Gastrocnemius medialis (tissue), 4 donors: ENCODE results near the gene LAP3. TPM values are rescaled to one million over a fixed set of nuclear protein-coding genes. Genes with fewer than 3 reads are reported as not detected.

ENCODE experiments used
- ATAC-seq, 2 donors: fragments of 150-250 bp; one replicate each; pipeline ENCODE4 v1.9.1; 2016
- DNase-seq, 2 donors: peaks; one replicate each; pipeline ENCODE4 v3.0.0-alpha.2; 2019
- H3K27ac ChIP-seq, 4 donors: fragments of 200-600 bp; sonication (generic); 1 replicate in 1 of 4; 2 replicates in 3 of 4; pipeline ENCODE4 v1.5.1; 2016 to 2018; ENCODE audit warnings: mild to moderate bottlenecking in 2 of 4, moderate library complexity in 1 of 4
- H3K27me3 ChIP-seq, 3 donors: fragments of 200-600 bp; sonication (generic) in 2 of 3; 1 replicate in 1 of 3; 2 replicates in 2 of 3; pipeline versions ENCODE4 v1.5.1 to v1.6.0; 2016 to 2019; ENCODE audit warnings: mild to moderate bottlenecking in 1 of 3, moderate library complexity in 1 of 3
- H3K36me3 ChIP-seq, 2 donors: fragments of 200-600 bp; sonication (generic) in 1 of 2; one replicate each; pipeline ENCODE4 v1.5.1; 2017 to 2018
- H3K4me1 ChIP-seq, 2 donors: fragments of 200-600 bp; sonication (generic) in 1 of 2; one replicate each; pipeline ENCODE4 v1.5.1; 2016 to 2017; ENCODE audit warnings: mild to moderate bottlenecking in 2 of 2
- H3K4me3 ChIP-seq, 4 donors: fragments of 200-600 bp; sonication (generic) in 3 of 4; 1 replicate in 1 of 4; 2 replicates in 3 of 4; pipeline ENCODE4 v1.5.1; 2016 to 2019; ENCODE audit warnings: mild to moderate bottlenecking in 2 of 4
- H3K9me3 ChIP-seq, 3 donors: fragments of 200-600 bp; sonication (generic) in 2 of 3; 1 replicate in 1 of 3; 2 replicates in 2 of 3; pipeline ENCODE4 v1.5.1; 2016 to 2019
- CTCF ChIP-seq, 5 experiments: fragments of 450-650 bp in 3 of 5; fragments of 200-600 bp in 2 of 5; sonication (generic) in 2 of 5; IDR thresholded peaks in 4 of 5; conservative IDR thresholded peaks in 1 of 5; 1 replicate in 4 of 5; 2 replicates in 1 of 5; pipeline ENCODE4 v1.5.1; 2016 to 2019; ENCODE audit warnings: antibody characterized with exemption in 5 of 5, mild to moderate bottlenecking in 3 of 5, moderate library complexity in 3 of 5
- POLR2A ChIP-seq, 2 donors: fragments of 450-650 bp; IDR thresholded peaks; one replicate each; pipeline ENCODE4 v1.6.1; 2017; ENCODE audit warnings: antibody characterized with exemption in 2 of 2, mild to moderate bottlenecking in 2 of 2, moderate library complexity in 2 of 2
- in situ Hi-C, 4 donors: fragments of 200-750 bp; cut with MboI; loops; one replicate each; pipeline versions ENCODE4 v1.15.0 to v1.8.0; 2017; ENCODE audit warnings: low sequenced_read_pairs in 4 of 4
- intact Hi-C: fragments of 100-400 bp; cut with DNase I; formaldehyde crosslinking; loops from one replicate; pipeline ENCODE4 v1.15.1; 2023; ENCODE audit warnings: low total_unique reads
- total RNA-seq, 4 donors: library from RNA; depleted of rRNA; stranded (reverse); fragments of >200 nt; gene quantifications; one replicate each; pipeline versions ENCODE4 v1.1.0 to v1.2.3, GENCODE V29; 2016

The LAP3 gene
- total RNA-seq, 4 donors from 2014 or later: 63.7 to 85.2 (median 76.5) TPM

- ATAC-seq: no peak
- in situ Hi-C loops: loop anchor here in 2 of 4 donors (10.0 to 25.0 kb wide), 2 partner anchors 69 to 417 kb away; partner anchors contain the start of gene LCORL (in 2 of the 2)
- Histone ChIP-seq H3K4me3 (no peak overlapping the region), H3K36me3 (peaks cover 0 to 73% of the 10 kb centered on the region in 2 donors), H3K27me3 (no peaks in the 10 kb centered on the region), H3K9me3 (no peaks in the 10 kb centered on the region), H3K4me1 (peaks cover 0 to 6% of the 10 kb centered on the region in 2 donors), H3K27ac (no peak overlapping the region)
- intact Hi-C loops: no loop called here
- no peak for DNase-seq
- no peak for TF ChIP-seq POLR2A (IDR thresholded peaks at IDR 0.05)
- TF ChIP-seq CTCF (IDR thresholded peaks at IDR 0.05 in 4 of 5, conservative IDR thresholded peaks at IDR 0.05 in 1 of 5): no peak
Measured at GRCh38 chr4:17595471-17596005, 18.5 kb downstream of the LAP3 start.

- intact Hi-C loops (no loop called here), in situ Hi-C loops (loop anchor here in 2 of 4 donors (10.0 to 25.0 kb wide), 2 partner anchors 67 to 415 kb away; partner anchors contain the start of gene LCORL (in 2 of the 2))
- no peak overlapping the region for H3K27ac ChIP-seq
- no peak overlapping the region for H3K4me3 ChIP-seq
- H3K4me1 ChIP-seq: peaks cover 0 to 6% of the 10 kb centered on the region in 2 donors
- no peak for DNase-seq
- TF ChIP-seq CTCF (IDR thresholded peaks at IDR 0.05 in 4 of 5, conservative IDR thresholded peaks at IDR 0.05 in 1 of 5) (no peak), POLR2A (IDR thresholded peaks at IDR 0.05) (no peak)
- no peaks in the 10 kb centered on the region for H3K27me3 ChIP-seq
- no peak for ATAC-seq
- H3K9me3 ChIP-seq: no peaks in the 10 kb centered on the region
- H3K36me3 ChIP-seq: peaks cover 0 to 81% of the 10 kb centered on the region in 2 donors
Measured at GRCh38 chr4:17597517-17597916, 20.5 kb downstream of the LAP3 start.

- TF ChIP-seq POLR2A (IDR thresholded peaks at IDR 0.05) (no peak), CTCF (IDR thresholded peaks at IDR 0.05 in 4 of 5, conservative IDR thresholded peaks at IDR 0.05 in 1 of 5) (no peak)
- Histone ChIP-seq H3K36me3 (peaks cover 0 to 74% of the 10 kb centered on the region in 2 donors), H3K4me1 (peaks cover 0 to 6% of the 10 kb centered on the region in 2 donors), H3K9me3 (no peaks in the 10 kb centered on the region), H3K4me3 (no peak overlapping the region), H3K27me3 (no peaks in the 10 kb centered on the region), H3K27ac (peak overlapping the region in 1 of 4 donors; percentile 7)
- DNase-seq (no peak), ATAC-seq (no peak)
- intact Hi-C loops (loop anchor here (2.0 kb wide), 1 partner anchor 37 kb away; no protein-coding TSS in a partner anchor), in situ Hi-C loops (loop anchor here in 2 of 4 donors (10.0 to 25.0 kb wide), 2 partner anchors 65 to 412 kb away; partner anchors contain the start of gene LCORL (in 2 of the 2))
Measured at GRCh38 chr4:17599826-17600225, 22.8 kb downstream of the LAP3 start.

GRCh38 chr4:17605236-17605635 is 28.2 kb downstream of the LAP3 start:
- no peaks in the 10 kb centered on the region for H3K9me3 ChIP-seq
- no peak for DNase-seq
- H3K27ac ChIP-seq: no peak overlapping the region
- H3K4me1 ChIP-seq: peaks cover 0 to under 1% of the 10 kb centered on the region in 2 donors
- intact Hi-C loops: no loop called here
- no peaks in the 10 kb centered on the region for H3K27me3 ChIP-seq
- peaks cover 0 to 59% of the 10 kb centered on the region in 2 donors for H3K36me3 ChIP-seq
- no peak for ATAC-seq
- no peak overlapping the region for H3K4me3 ChIP-seq
- TF ChIP-seq CTCF (IDR thresholded peaks at IDR 0.05 in 4 of 5, conservative IDR thresholded peaks at IDR 0.05 in 1 of 5): no peak
- TF ChIP-seq POLR2A (IDR thresholded peaks at IDR 0.05): no peak
- in situ Hi-C loops: no loop called here
